Keratinocyte (primary cell): ENCODE measurements around the gene INAVA. TPM values are rescaled to one million over a fixed set of nuclear protein-coding genes. Genes with fewer than 3 reads are reported as not detected.

Experiments
- DNase-seq: peaks from one replicate; pipeline ENCODE4 v3.0.0-alpha.2; 2011; ENCODE audit warnings: low read depth, missing footprints, low spot score
- FAIRE-seq: peaks from 2 replicates; lab custom pipeline; 2011; peaks lifted over from hg19 to GRCh38; lab: Jason Lieb, UNC
- H2AFZ ChIP-seq: 2 replicates; pipeline ENCODE4 v1.6.0; 2012; ENCODE audit warnings: low read length, control low read depth, inconsistent platforms; ENCODE audit not compliant: control insufficient read depth
- H3K27ac ChIP-seq: 2 replicates; pipeline ENCODE4 v1.5.1; 2011; ENCODE audit warnings: low read length; ENCODE audit not compliant: control insufficient read depth, insufficient read depth
- H3K27me3 ChIP-seq: 3 replicates; pipeline ENCODE4 v1.6.0; 2011; ENCODE audit warnings: low read length; ENCODE audit not compliant: control insufficient read depth, insufficient read depth; ENCODE audit errors: extremely low read depth
- H3K36me3 ChIP-seq, 2 experiments: 2 replicates in 1 of 2; 3 replicates in 1 of 2; pipeline ENCODE4 v1.5.1; 2011; ENCODE audit warnings: low read length in 2 of 2, mild to moderate bottlenecking in 1 of 2; ENCODE audit not compliant: control insufficient read depth in 2 of 2, insufficient read depth in 2 of 2; ENCODE audit errors: extremely low read depth in 1 of 2
- H3K4me1 ChIP-seq: 3 replicates; pipeline ENCODE4 v1.5.1; 2011; ENCODE audit warnings: low read length; ENCODE audit not compliant: control insufficient read depth, insufficient read depth; ENCODE audit errors: extremely low read depth
- H3K4me2 ChIP-seq: 3 replicates; pipeline ENCODE4 v1.6.0; 2011; ENCODE audit warnings: low read depth, low read length; ENCODE audit not compliant: control insufficient read depth, insufficient read depth; ENCODE audit errors: extremely low read depth
- H3K4me3 ChIP-seq, 3 experiments: fragments of 200-600 bp in 1 of 3; sonication (generic) in 1 of 3; 2 replicates in 2 of 3; 3 replicates in 1 of 3; pipeline ENCODE4 v1.5.1; 2011 to 2016; ENCODE audit warnings: low read length in 3 of 3, mild to moderate bottlenecking in 3 of 3, control low read depth in 2 of 3, inconsistent platforms in 1 of 3, low read depth in 1 of 3, mixed read lengths in 1 of 3, mixed run types in 1 of 3, moderate library complexity in 1 of 3; ENCODE audit not compliant: control insufficient read depth in 2 of 3, insufficient read depth in 2 of 3; ENCODE audit errors: extremely low read depth in 1 of 3
- H3K79me2 ChIP-seq: 2 replicates; pipeline ENCODE4 v1.6.0; 2012; ENCODE audit warnings: low read length; ENCODE audit not compliant: control insufficient read depth, insufficient read depth
- H3K9ac ChIP-seq: 3 replicates; pipeline ENCODE4 v1.6.0; 2011; ENCODE audit warnings: low read length; ENCODE audit not compliant: control insufficient read depth, insufficient read depth; ENCODE audit errors: extremely low read depth
- H3K9me1 ChIP-seq: 3 replicates; pipeline ENCODE4 v1.6.0; 2011; ENCODE audit warnings: low read length; ENCODE audit not compliant: control insufficient read depth, insufficient read depth; ENCODE audit errors: extremely low read depth
- H3K9me3 ChIP-seq: 2 replicates; pipeline ENCODE4 v1.5.1; 2012; ENCODE audit warnings: low read depth, low read length; ENCODE audit not compliant: control insufficient read depth
- H4K20me1 ChIP-seq: 3 replicates; pipeline ENCODE4 v1.6.0; 2011; ENCODE audit warnings: low read length; ENCODE audit not compliant: control insufficient read depth, insufficient read depth; ENCODE audit errors: extremely low read depth
- CTCF ChIP-seq, 3 experiments: IDR thresholded peaks in 1 of 3; conservative IDR thresholded peaks in 1 of 3; optimal IDR thresholded peaks in 1 of 3; 2 replicates in 2 of 3; 3 replicates in 1 of 3; pipeline versions ENCODE3 to v1.5.1; 2011; ENCODE audit warnings: low read length in 3 of 3, mild to moderate bottlenecking in 3 of 3, moderate library complexity in 2 of 3, control low read depth in 1 of 3, inconsistent platforms in 1 of 3; ENCODE audit not compliant: insufficient read depth in 2 of 3; ENCODE audit errors: extremely low read depth in 1 of 3
- EZH2 ChIP-seq: IDR thresholded peaks from one replicate; pipeline ENCODE4 v1.6.1; 2012; ENCODE audit warnings: inconsistent platforms, mild to moderate bottlenecking, low read length, moderate library complexity
- dilution Hi-C: fragments of 300-500 bp; cut with MboI; formaldehyde crosslinking; loops from one replicate; pipeline ENCODE4 v1.7.0; 2020; ENCODE audit warnings: low sequenced_read_pairs; ENCODE audit not compliant: extremely low pct_ligation_motif_present
- polyA plus RNA-seq, 5 experiments: library from polyadenylated mRNA; depleted of rRNA in 3 of 5; stranded (reverse) in 3 of 5; stranded (forward) in 1 of 5; unstranded in 1 of 5; fragments of >200 nt; gene quantifications; 1 replicate in 1 of 5; 2 replicates in 3 of 5; 3 replicates in 1 of 5; pipeline versions ENCODE4 v1.2.1 to v1.2.3, GENCODE V29; 2011 to 2012; ENCODE audit warnings: missing spikeins in 2 of 5, low read depth in 1 of 5, low replicate concordance in 1 of 5

The INAVA gene
- polyA plus RNA-seq, 1 donor (not counting 4 experiments of a cell fraction or from before 2014, with no cell fraction given): 12.5 TPM

GRCh38 chr1:200922406-200922805 lies 27.7 kb downstream of the INAVA start:
- Histone ChIP-seq H3K27me3 (no peaks in the 10 kb centered on the region), H3K9ac (no peak overlapping the region), H3K4me1 (peaks cover 4% of the 10 kb centered on the region), H3K4me2 (no peak overlapping the region), H2AFZ (no peak overlapping the region), H3K9me1 (no peaks in the 10 kb centered on the region), H3K36me3 (no peaks in the 10 kb centered on the region), H3K27ac (no peak overlapping the region), H4K20me1 (no peaks in the 10 kb centered on the region), H3K4me3 (no peak overlapping the region), H3K79me2 (no peaks in the 10 kb centered on the region), H3K9me3 (no peaks in the 10 kb centered on the region)
- TF ChIP-seq CTCF (optimal IDR thresholded peaks at IDR 0.05 in 1 of 3, IDR thresholded peaks at IDR 0.05 in 1 of 3, conservative IDR thresholded peaks at IDR 0.05 in 1 of 3; ENCODE audit: extremely low read depth in 1 of 3, insufficient read depth in 2 of 3, low read length in 3 of 3) (no peak), EZH2 (no peak)
- no peak for DNase-seq
- no peak for FAIRE-seq
- dilution Hi-C loops: no loop called here

DNA sequence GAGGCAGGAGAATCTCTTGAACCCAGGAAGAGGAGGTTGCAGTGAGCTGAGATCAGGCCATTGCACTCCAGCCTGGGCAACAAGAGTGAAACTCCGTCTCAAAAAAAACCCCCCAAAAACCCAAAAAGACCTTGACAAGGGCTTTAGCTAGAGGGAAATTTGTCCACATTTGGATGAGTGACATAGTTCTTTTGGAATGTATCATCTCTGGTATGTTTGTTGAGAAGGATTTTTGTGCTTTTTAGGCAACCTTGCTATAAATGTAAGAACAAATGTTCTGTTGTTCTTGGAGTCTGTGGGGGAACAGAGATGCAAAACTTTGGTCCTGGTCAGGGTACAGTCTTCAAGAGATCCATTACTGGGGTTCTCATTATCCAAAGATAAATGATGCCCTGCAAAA lies 28.9 kb downstream of the INAVA start:
- H3K27ac ChIP-seq: no peak overlapping the region
- no peaks in the 10 kb centered on the region for H3K36me3 ChIP-seq
- no peaks in the 10 kb centered on the region for H3K79me2 ChIP-seq
- H4K20me1 ChIP-seq: no peaks in the 10 kb centered on the region
- no peak overlapping the region for H3K9ac ChIP-seq
- no peak for FAIRE-seq
- no peaks in the 10 kb centered on the region for H3K9me1 ChIP-seq
- DNase-seq: no peak
- no peaks in the 10 kb centered on the region for H3K27me3 ChIP-seq
- H3K4me3 ChIP-seq: no peak overlapping the region
- H3K9me3 ChIP-seq: no peaks in the 10 kb centered on the region
- H2AFZ ChIP-seq: no peak overlapping the region
- H3K4me2 ChIP-seq: no peak overlapping the region
- TF ChIP-seq CTCF (optimal IDR thresholded peaks at IDR 0.05 in 1 of 3, IDR thresholded peaks at IDR 0.05 in 1 of 3, conservative IDR thresholded peaks at IDR 0.05 in 1 of 3; ENCODE audit: extremely low read depth in 1 of 3, insufficient read depth in 2 of 3, low read length in 3 of 3) (no peak), EZH2 (no peak)
- peaks cover 3% of the 10 kb centered on the region for H3K4me1 ChIP-seq
- dilution Hi-C loops: no loop called here
